A673 (cell line): Measurements from ENCODE around the gene MAP4K5. TPM values are rescaled to one million over a fixed set of nuclear protein-coding genes. Genes with fewer than 3 reads are reported as not detected.
A peak's percentile ranks its signal among the peaks of the same experiment; 100 is the strongest.

Experiments
- Bru-seq: library from RNA; stranded (reverse); fragments of 400-500 nt; gene quantifications from one replicate; lab custom pipeline; 2021; lab: Mats Ljungman, UMichigan
- BruChase-seq, 2 experiments: library from RNA; stranded (reverse); fragments of 400-500 nt; gene quantifications; one replicate each; lab custom pipeline; 2021; lab: Mats Ljungman, UMichigan
- BruUV-seq: library from RNA; stranded (reverse); fragments of 400-500 nt; replicated peaks from 2 replicates; lab custom pipeline; 2021; lab: Mats Ljungman, UMichigan
- CTCF ChIA-PET: fragments of 300-600 bp; sonication (Branson Sonifier 250); formaldehyde crosslinking; loops from one replicate; lab custom pipeline; 2022; ENCODE audit warnings: antibody characterized with exemption; lab: Charles Lee
- POLR2A ChIA-PET: fragments of 300-600 bp; sonication (Branson Sonifier 250); formaldehyde crosslinking; loops from one replicate; lab custom pipeline; 2022; ENCODE audit warnings: antibody characterized with exemption; ENCODE audit not compliant: low non-redundant PET; lab: Charles Lee
- DNase-seq: peaks from one replicate; pipeline ENCODE4 v3.0.0-alpha.2; 2015; ENCODE audit warnings: low spot score
- H3K27ac ChIP-seq: fragments of 200-600 bp; sonication (generic); 2 replicates; pipeline ENCODE4 v1.5.1; 2016; ENCODE audit warnings: mixed run types, low read depth, mild to moderate bottlenecking, mixed read lengths, antibody characterized with exemption, low read length; ENCODE audit not compliant: poor library complexity, severe bottlenecking
- H3K27me3 ChIP-seq: fragments of 200-600 bp; sonication (generic); replicated peaks from 2 replicates; pipeline ENCODE4 v1.6.1; 2017; ENCODE audit warnings: mixed run types, low read depth, mild to moderate bottlenecking, mixed read lengths, antibody characterized with exemption, low read length; ENCODE audit not compliant: insufficient read depth, poor library complexity
- H3K36me3 ChIP-seq: fragments of 200-600 bp; sonication (generic); 2 replicates; pipeline ENCODE4 v1.6.1; 2016; ENCODE audit warnings: mixed run types, mild to moderate bottlenecking, mixed read lengths, antibody characterized with exemption, low read length; ENCODE audit not compliant: insufficient read depth, poor library complexity, severe bottlenecking
- H3K4me1 ChIP-seq: fragments of 200-600 bp; sonication (generic); 2 replicates; pipeline ENCODE4 v1.6.1; 2017; ENCODE audit warnings: mixed run types, mild to moderate bottlenecking, mixed read lengths, antibody characterized with exemption, low read length; ENCODE audit not compliant: insufficient read depth, poor library complexity, severe bottlenecking
- H3K4me3 ChIP-seq: fragments of 200-600 bp; sonication (generic); 2 replicates; pipeline ENCODE4 v1.5.1; 2016; ENCODE audit warnings: low read depth, mixed run types, mild to moderate bottlenecking, mixed read lengths, low read length; ENCODE audit not compliant: poor library complexity, severe bottlenecking
- H3K9me3 ChIP-seq: fragments of 200-600 bp; sonication (generic); 2 replicates; pipeline ENCODE4 v1.6.1; 2016; ENCODE audit warnings: mixed run types, low read depth, mild to moderate bottlenecking, mixed read lengths, antibody characterized with exemption, low read length; ENCODE audit not compliant: poor library complexity, severe bottlenecking
- EZH2 ChIP-seq: fragments of 200-600 bp; sonication (generic); IDR thresholded peaks from 2 replicates; pipeline ENCODE4 v1.6.1; 2017; ENCODE audit warnings: borderline replicate concordance, low read depth, mild to moderate bottlenecking, mixed read lengths, antibody characterized with exemption, low read length; ENCODE audit not compliant: poor library complexity, severe bottlenecking
- intact Hi-C: fragments of 100-400 bp; cut with micrococcal nuclease; formaldehyde crosslinking; loops from one replicate; pipeline ENCODE4 v1.10.0; 2022; ENCODE audit not compliant: unreplicated experiment
- long read RNA-seq: library from polyadenylated mRNA; stranded (forward); transcript quantifications from one replicate; pipeline ENCODE4 v2.0.0, GENCODE V29; 2022
- total RNA-seq: library from RNA; stranded (reverse); gene quantifications from 2 replicates; pipeline ENCODE4 v1.2.3, GENCODE V29; 2021
- TF ChIP-seq, protein P1 (sequence below): fragments of 300-800, 200-600 bp; sonication (generic); conservative IDR thresholded peaks from 2 replicates; pipeline ENCODE4 v1.5.1; 2017; ENCODE audit warnings: low read depth, mild to moderate bottlenecking, antibody characterized with exemption, low read length, moderate library complexity, mixed read lengths

The MAP4K5 gene
- total RNA-seq (57.9 and 58.9 TPM in 2 replicates), Bru-seq, nascent RNA (percentile 93 among the genes with signal in this experiment), BruChase-seq, experiment 1, labeled RNA remaining after a 2-hour chase (percentile 89 among the genes with signal in this experiment), BruChase-seq, experiment 2, labeled RNA remaining after a 6-hour chase (percentile 82 among the genes with signal in this experiment)
- long read RNA-seq, partial matches to known transcripts: 8 of 70 reads
- long read RNA-seq, other reads (novel, unspliced or antisense): 62 of 70 reads

DNA sequence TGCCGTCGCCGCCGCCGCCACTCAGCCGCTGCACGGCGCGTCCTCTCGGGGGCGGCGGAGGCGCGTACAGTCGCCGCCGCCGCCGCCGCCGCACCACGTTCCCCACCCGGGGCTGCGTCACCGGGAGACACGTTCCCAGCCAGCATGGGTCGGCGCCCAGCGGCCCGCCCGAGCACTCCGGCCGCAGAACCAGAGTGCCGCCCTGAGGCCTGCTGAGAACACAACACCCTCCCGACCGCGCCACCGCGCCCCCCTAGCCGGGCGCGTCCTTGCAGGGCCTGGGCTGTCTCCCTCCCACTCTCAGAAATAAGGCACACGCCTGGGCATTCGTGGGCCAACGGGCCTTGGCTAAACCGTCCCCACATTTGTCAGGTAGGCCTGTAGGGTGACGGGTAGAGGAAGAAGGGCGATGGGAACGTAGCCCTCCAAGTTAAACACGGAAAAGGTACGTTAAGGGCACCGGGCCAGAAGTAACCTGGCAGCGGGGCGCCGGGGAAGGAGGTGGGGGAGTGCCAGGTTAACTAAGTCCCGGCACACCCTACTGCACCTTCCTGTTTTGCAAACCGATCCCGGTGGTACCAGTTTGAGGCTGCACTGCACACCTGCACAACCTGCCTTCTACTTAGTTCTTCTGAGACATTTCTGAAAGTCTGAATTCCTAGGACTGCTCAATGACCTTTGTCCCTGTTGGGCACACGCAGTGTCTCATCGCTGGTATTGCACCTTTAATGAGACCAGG is at the start of gene MAP4K5:
MAP4K5 (minus strand) TSS at position 68 of the 739 bp plus-strand sequence. CDS start 520 bp downstream, outside the sequence.
- ChIA-PET CTCF (interaction anchor here (0.6 to 1.3 kb wide), 4 partner anchors 122 to 230 kb away, joined by 3 to 6 read pairs (median 4); no protein-coding TSS in a partner anchor), POLR2A (interaction anchor here (0.5 kb wide), 1 partner anchor 12 kb away, joined by 3 read pairs; no protein-coding TSS in a partner anchor)
- Histone ChIP-seq H3K36me3 (no peaks in the 10 kb centered on the region), H3K4me3 (peak within 1 kb of the TSS; percentile 91), H3K4me1 (peaks cover 18% of the 10 kb centered on the region), H3K27ac (peak within 1 kb of the TSS; percentile 90), H3K9me3 (peaks cover under 1% of the 10 kb centered on the region), H3K27me3 (no peaks in the 10 kb centered on the region)
- DNase-seq: peak; percentile 95
- intact Hi-C loops: loop anchor here (1.0 to 5.0 kb wide), 6 partner anchors 190 to 898 kb away; partner anchors contain the start of gene DNAAF2
- TF ChIP-seq EZH2: no peak
- TF ChIP-seq, protein P1, sequence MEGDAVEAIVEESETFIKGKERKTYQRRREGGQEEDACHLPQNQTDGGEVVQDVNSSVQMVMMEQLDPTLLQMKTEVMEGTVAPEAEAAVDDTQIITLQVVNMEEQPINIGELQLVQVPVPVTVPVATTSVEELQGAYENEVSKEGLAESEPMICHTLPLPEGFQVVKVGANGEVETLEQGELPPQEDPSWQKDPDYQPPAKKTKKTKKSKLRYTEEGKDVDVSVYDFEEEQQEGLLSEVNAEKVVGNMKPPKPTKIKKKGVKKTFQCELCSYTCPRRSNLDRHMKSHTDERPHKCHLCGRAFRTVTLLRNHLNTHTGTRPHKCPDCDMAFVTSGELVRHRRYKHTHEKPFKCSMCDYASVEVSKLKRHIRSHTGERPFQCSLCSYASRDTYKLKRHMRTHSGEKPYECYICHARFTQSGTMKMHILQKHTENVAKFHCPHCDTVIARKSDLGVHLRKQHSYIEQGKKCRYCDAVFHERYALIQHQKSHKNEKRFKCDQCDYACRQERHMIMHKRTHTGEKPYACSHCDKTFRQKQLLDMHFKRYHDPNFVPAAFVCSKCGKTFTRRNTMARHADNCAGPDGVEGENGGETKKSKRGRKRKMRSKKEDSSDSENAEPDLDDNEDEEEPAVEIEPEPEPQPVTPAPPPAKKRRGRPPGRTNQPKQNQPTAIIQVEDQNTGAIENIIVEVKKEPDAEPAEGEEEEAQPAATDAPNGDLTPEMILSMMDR: peak; percentile 88
- no TSS peak for BruUV-seq

DNA sequence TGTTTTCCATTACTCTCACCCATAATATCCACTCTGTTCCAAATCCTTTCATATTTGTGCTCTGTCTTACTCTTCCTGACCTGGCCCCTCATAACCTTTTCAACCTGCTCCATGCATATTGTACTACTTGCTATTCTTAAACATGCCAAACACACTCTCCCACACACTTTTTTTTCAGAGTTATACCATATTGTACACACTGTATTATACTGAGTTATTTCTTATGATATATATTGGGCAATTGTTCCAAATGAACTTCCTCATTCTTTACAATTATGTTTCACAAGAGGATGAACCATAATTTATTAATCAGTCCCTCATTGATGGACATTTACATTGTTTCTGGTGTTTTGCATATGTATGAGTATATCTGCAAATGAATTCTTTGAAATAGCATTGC is 46.1 kb upstream of the MAP4K5 start:
- intact Hi-C loops: no loop called here
- Histone ChIP-seq H3K4me1 (peaks cover 11% of the 10 kb centered on the region), H3K4me3 (no peak overlapping the region), H3K27ac (no peak overlapping the region), H3K27me3 (no peaks in the 10 kb centered on the region), H3K36me3 (no peaks in the 10 kb centered on the region), H3K9me3 (no peaks in the 10 kb centered on the region)
- TF ChIP-seq EZH2: no peak
- TF ChIP-seq, protein P1: no peak
- BruUV-seq: no TSS peak
- ChIA-PET POLR2A (no interaction called here), CTCF (no interaction called here)
- DNase-seq: no peak

DNA sequence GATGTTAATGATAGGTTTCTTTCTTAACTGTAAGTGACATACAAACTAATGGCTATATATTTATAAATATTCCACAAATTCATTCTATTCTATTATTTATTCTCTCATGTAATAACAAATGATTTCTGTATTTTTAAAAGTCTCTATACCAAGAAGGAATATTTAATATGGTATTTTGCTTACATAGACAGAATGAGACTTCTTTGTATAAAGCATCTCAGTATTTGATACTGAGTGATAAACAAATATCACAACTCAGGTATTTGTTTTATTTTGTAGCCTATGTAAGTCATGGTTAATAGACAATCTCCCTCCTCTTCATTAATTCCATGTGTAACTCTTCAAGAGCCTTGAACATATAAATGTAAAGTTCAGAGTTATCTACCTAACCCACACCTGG is 45.6 kb upstream of the MAP4K5 start:
- H3K4me1 ChIP-seq: peaks cover 11% of the 10 kb centered on the region

More for the DNA sequence above, 45.6 kb upstream of the MAP4K5 start:
- POLR2A ChIA-PET: no interaction called here
- DNase-seq: no peak
- no peak overlapping the region for H3K4me3 ChIP-seq
- CTCF ChIA-PET: no interaction called here
- intact Hi-C loops: no loop called here
- TF ChIP-seq, protein P1: no peak
- TF ChIP-seq EZH2: no peak
- H3K36me3 ChIP-seq: no peaks in the 10 kb centered on the region
- no TSS peak for BruUV-seq
- H3K27me3 ChIP-seq: no peaks in the 10 kb centered on the region
- H3K27ac ChIP-seq: no peak overlapping the region
- no peaks in the 10 kb centered on the region for H3K9me3 ChIP-seq
